Measurements from ENCODE around the gene KCNG4. TPM values are rescaled to one million over a fixed set of nuclear protein-coding genes. Genes with fewer than 3 reads are reported as not detected.

Gene KCNG4
- total and polyA plus RNA-seq, 10 of the 15 experiments (the other 5 are each of a cell fraction or from before 2014, with no cell fraction given), result not detected

DNA sequence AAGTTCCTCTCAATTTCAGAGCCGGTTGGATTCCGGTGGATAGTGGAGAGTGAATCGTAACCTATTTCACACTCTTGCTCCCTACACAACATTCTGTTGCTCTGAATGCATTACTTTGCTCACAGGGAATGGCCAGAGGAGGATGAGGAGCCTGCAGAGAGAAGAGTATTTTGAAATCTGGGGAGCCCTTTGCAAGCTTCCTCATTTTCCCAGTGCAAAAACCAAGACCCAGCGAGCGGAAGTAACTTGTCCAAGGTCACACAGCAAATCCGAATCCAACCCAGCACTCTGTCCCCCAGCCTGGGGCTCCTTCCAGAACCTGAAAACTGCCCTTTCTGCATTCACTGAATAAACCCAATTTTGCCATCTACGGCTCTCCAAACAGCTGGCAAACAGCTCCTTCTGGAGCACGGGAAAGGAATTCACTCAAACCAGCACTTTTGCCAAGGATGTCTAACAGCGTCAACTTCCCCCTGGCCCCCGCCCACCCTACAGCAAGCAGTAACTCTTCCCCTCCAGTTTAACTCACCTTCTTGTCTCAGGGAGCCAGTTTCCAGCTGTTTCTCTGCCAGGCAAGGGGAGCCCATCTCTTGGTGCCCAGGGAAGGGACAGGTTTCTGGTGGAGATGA, 557 bp downstream of the KCNG4 start (continued):
- TF ChIP-seq, protein P1, sequence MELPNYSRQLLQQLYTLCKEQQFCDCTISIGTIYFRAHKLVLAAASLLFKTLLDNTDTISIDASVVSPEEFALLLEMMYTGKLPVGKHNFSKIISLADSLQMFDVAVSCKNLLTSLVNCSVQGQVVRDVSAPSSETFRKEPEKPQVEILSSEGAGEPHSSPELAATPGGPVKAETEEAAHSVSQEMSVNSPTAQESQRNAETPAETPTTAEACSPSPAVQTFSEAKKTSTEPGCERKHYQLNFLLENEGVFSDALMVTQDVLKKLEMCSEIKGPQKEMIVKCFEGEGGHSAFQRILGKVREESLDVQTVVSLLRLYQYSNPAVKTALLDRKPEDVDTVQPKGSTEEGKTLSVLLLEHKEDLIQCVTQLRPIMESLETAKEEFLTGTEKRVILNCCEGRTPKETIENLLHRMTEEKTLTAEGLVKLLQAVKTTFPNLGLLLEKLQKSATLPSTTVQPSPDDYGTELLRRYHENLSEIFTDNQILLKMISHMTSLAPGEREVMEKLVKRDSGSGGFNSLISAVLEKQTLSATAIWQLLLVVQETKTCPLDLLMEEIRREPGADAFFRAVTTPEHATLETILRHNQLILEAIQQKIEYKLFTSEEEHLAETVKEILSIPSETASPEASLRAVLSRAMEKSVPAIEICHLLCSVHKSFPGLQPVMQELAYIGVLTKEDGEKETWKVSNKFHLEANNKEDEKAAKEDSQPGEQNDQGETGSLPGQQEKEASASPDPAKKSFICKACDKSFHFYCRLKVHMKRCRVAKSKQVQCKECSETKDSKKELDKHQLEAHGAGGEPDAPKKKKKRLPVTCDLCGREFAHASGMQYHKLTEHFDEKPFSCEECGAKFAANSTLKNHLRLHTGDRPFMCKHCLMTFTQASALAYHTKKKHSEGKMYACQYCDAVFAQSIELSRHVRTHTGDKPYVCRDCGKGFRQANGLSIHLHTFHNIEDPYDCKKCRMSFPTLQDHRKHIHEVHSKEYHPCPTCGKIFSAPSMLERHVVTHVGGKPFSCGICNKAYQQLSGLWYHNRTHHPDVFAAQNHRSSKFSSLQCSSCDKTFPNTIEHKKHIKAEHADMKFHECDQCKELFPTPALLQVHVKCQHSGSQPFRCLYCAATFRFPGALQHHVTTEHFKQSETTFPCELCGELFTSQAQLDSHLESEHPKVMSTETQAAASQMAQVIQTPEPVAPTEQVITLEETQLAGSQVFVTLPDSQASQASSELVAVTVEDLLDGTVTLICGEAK (IDR thresholded peaks at IDR 0.05; ENCODE audit: borderline replicate concordance), result no peak
- TF ChIP-seq ZNF24 (IDR thresholded peaks at IDR 0.05), result no peak
- TF ChIP-seq E2F8 (IDR thresholded peaks at IDR 0.05; ENCODE audit: low read depth, partially characterized antibody), result no peak
- no peak for TF ChIP-seq GABPA (IDR thresholded peaks at IDR 0.05; ENCODE audit: low read depth)
- TF ChIP-seq NKRF (conservative IDR thresholded peaks at IDR 0.05), result no peak
- no peak for TF ChIP-seq TAF1 (IDR thresholded peaks at IDR 0.05; ENCODE audit: borderline replicate concordance, low read depth, low read length)
- TF ChIP-seq ZNF622 (IDR thresholded peaks at IDR 0.05), result no peak

All from GM12878 (cell line).